B cell (primary cell): ENCODE results near the gene PRR11. TPM values are rescaled to one million over a fixed set of nuclear protein-coding genes. Genes with fewer than 3 reads are reported as not detected.
A peak's percentile ranks its signal among the peaks of the same experiment; 100 is the strongest.

Experiments
- ATAC-seq: fragments of 200-7000 bp; cut with Tn5 transposase; one replicate; pipeline ENCODE4 v1.10.0; 2021; ENCODE audit warnings: low read depth, mild to moderate bottlenecking, moderate number of reproducible peaks, moderate library complexity
- CTCF ChIA-PET: fragments of 350-600 bp; sonication (Branson Sonifier 250); formaldehyde crosslinking; loops from one replicate; lab custom pipeline; 2021; ENCODE audit warnings: antibody characterized with exemption, inconsistent platforms; lab: Charles Lee
- POLR2A ChIA-PET: fragments of 350-600 bp; sonication (Branson Sonifier 250); formaldehyde crosslinking; loops from one replicate; lab custom pipeline; 2021; ENCODE audit warnings: antibody characterized with exemption; lab: Charles Lee
- DNase-seq: peaks from one replicate; pipeline ENCODE4 v3.0.0; 2013
- H2AFZ ChIP-seq: 2 replicates; pipeline ENCODE4 v1.6.1; 2012; ENCODE audit warnings: mild to moderate bottlenecking, low read depth, low read length; ENCODE audit not compliant: insufficient read depth, poor library complexity, severe bottlenecking
- H3K27ac ChIP-seq, 2 donors: 1 replicate in 1 of 2; 2 replicates in 1 of 2; pipeline ENCODE4 v1.5.1; 2012 to 2013; ENCODE audit warnings: low read length in 2 of 2, mild to moderate bottlenecking in 2 of 2, moderate library complexity in 1 of 2
- H3K27me3 ChIP-seq, 4 experiments: fragments of 200-600 bp in 1 of 4; sonication (generic) in 1 of 4; replicated peaks in 1 of 4; 1 replicate in 2 of 4; 2 replicates in 2 of 4; pipeline versions ENCODE4 v1.6.1 to v1.7.0; 2013 to 2016; ENCODE audit warnings: low read length in 3 of 4, mild to moderate bottlenecking in 2 of 4, mixed read lengths in 1 of 4, moderate library complexity in 1 of 4; ENCODE audit not compliant: insufficient read depth in 4 of 4, control insufficient read depth in 3 of 4; ENCODE audit errors: control extremely low read depth in 1 of 4
- H3K36me3 ChIP-seq, 2 experiments: replicated peaks in 1 of 2; 1 replicate in 1 of 2; 2 replicates in 1 of 2; pipeline versions ENCODE4 v1.6.1 to v1.7.1; 2013; ENCODE audit warnings: low read length in 1 of 2; ENCODE audit not compliant: insufficient read depth in 2 of 2, control insufficient read depth in 1 of 2; ENCODE audit errors: control extremely low read depth in 1 of 2, extremely low read depth in 1 of 2
- H3K4me1 ChIP-seq, 2 donors: fragments of 200-600 bp in 1 of 2; sonication (generic) in 1 of 2; 1 replicate in 1 of 2; 2 replicates in 1 of 2; pipeline versions ENCODE4 v1.5.1 to v1.6.1; 2013 to 2017; ENCODE audit warnings: low read length in 2 of 2; ENCODE audit not compliant: control insufficient read depth in 2 of 2, insufficient read depth in 2 of 2
- H3K4me2 ChIP-seq: replicated peaks from 2 replicates; pipeline ENCODE3; 2012; ENCODE audit warnings: mild to moderate bottlenecking, low read depth, low read length; ENCODE audit not compliant: poor library complexity, severe bottlenecking
- H3K4me3 ChIP-seq, 5 experiments: fragments of 200-600 bp in 1 of 5; sonication (generic) in 1 of 5; 1 replicate in 3 of 5; 2 replicates in 2 of 5; pipeline versions ENCODE4 v1.5.1 to v1.7.0; 2011 to 2016; ENCODE audit warnings: low read length in 4 of 5, mild to moderate bottlenecking in 4 of 5, low read depth in 2 of 5, control low read depth in 1 of 5, moderate library complexity in 1 of 5; ENCODE audit not compliant: insufficient read depth in 1 of 5; ENCODE audit errors: control extremely low read depth in 1 of 5, extremely low read depth in 1 of 5
- H3K79me2 ChIP-seq: fragments of 200-600 bp; sonication (generic); one replicate; pipeline ENCODE4 v1.6.0; 2016; ENCODE audit warnings: low read length; ENCODE audit not compliant: control insufficient read depth, insufficient read depth
- H3K9ac ChIP-seq: fragments of 200-600 bp; sonication (generic); 2 replicates; pipeline ENCODE4 v1.6.1; 2017; ENCODE audit warnings: mild to moderate bottlenecking, low read length, moderate library complexity
- H3K9me3 ChIP-seq, 3 donors: one replicate each; pipeline versions ENCODE4 v1.6.1 to v1.7.1; 2013; ENCODE audit warnings: low read length in 2 of 3; ENCODE audit not compliant: control insufficient read depth in 2 of 3, insufficient read depth in 1 of 3; ENCODE audit errors: control extremely low read depth in 1 of 3
- H4K20me1 ChIP-seq: 2 replicates; pipeline ENCODE4 v1.6.0; 2012; ENCODE audit warnings: mild to moderate bottlenecking, low read length; ENCODE audit not compliant: insufficient read depth, control insufficient read depth, poor library complexity, severe bottlenecking
- H3K27ac Mint-ChIP-seq: one replicate; pipeline ENCODE4 v1.8.0; 2021; ENCODE audit warnings: mixed read lengths
- H3K27me3 Mint-ChIP-seq: one replicate; pipeline ENCODE4 v1.8.0; 2021; ENCODE audit warnings: mixed read lengths
- H3K4me1 Mint-ChIP-seq: one replicate; pipeline ENCODE4 v1.8.0; 2021; ENCODE audit warnings: mixed read lengths
- H3K4me3 Mint-ChIP-seq: one replicate; pipeline ENCODE4 v1.8.0; 2021; ENCODE audit warnings: mixed read lengths
- H3K9me3 Mint-ChIP-seq: one replicate; pipeline ENCODE4 v1.8.0; 2022; ENCODE audit warnings: mixed read lengths; ENCODE audit not compliant: insufficient read depth
- EZH2 ChIP-seq: IDR thresholded peaks from 2 replicates; pipeline ENCODE4 v1.6.1; 2012; ENCODE audit warnings: borderline replicate concordance, low read depth, mild to moderate bottlenecking, moderate library complexity, low read length; ENCODE audit not compliant: insufficient read depth, poor library complexity, severe bottlenecking
- WGBS: methylation state at CpG from one replicate; pipeline ENCODE4 v1.1.5; 2013; ENCODE audit warnings: missing lambda C conversion rate; ENCODE audit not compliant: insufficient coverage; 5-methylcytosine and 5-hydroxymethylcytosine counted together
- intact Hi-C: fragments of 100-400 bp; cut with micrococcal nuclease; formaldehyde crosslinking; loops from one replicate; pipeline ENCODE4 v1.10.0; 2022
- polyA plus RNA-seq: library from polyadenylated mRNA; depleted of rRNA; stranded (reverse); fragments of >200 nt; gene quantifications from 2 replicates; pipeline ENCODE4 v1.2.3, GENCODE V29; 2012
- total RNA-seq, 2 donors: library from RNA; stranded (reverse); fragments of 120-200 nt in 1 of 2; gene quantifications; 1 replicate in 1 of 2; 2 replicates in 1 of 2; pipeline versions ENCODE4 v1.2.3 to v1.2.4, GENCODE V29; 2013 to 2022
- TF ChIP-seq, protein P1 (sequence below): fragments of 200-600 bp; IDR thresholded peaks from one replicate; pipeline ENCODE4 v1.8.0; 2022; ENCODE audit warnings: antibody characterized with exemption, mild to moderate bottlenecking

Gene PRR11
- total and polyA plus RNA-seq, 2 donors (not counting 1 experiment from before 2014, with no cell fraction given): 1.2 to 1.5 TPM

GRCh38 chr17:59220328-59221158 lies 65.0 kb downstream of the PRR11 start, which contains the start of gene GDPD1:
Gene GDPD1, plus strand, starts transcription at chr17:59220511. Its CDS starts 99 bp downstream, at chr17:59220610.
- H3K9ac ChIP-seq: peak within 1 kb of the TSS; percentile 94

More at GRCh38 chr17:59220328-59221158, 65.0 kb downstream of the PRR11 start, which contains the start of gene GDPD1:
- H2AFZ ChIP-seq: peak within 1 kb of the TSS; percentile 100
- H3K4me3 ChIP-seq: peak within 1 kb of the TSS; percentile 84 to 100 (median 99)
- H3K27me3 Mint-ChIP-seq: no peaks in the 10 kb centered on the region
- peak; percentile 97 for DNase-seq
- H3K4me1 ChIP-seq: peaks cover 3 to 12% of the 10 kb centered on the region in 2 donors
- CTCF ChIA-PET: interaction anchor here (0.5 to 3.8 kb wide), 8 partner anchors 8 to 717 kb away, joined by 3 to 19 read pairs (median 4); partner anchors contain the start of genes PRR11, SKA2 and SMG8
- peak within 1 kb of the TSS; percentile 94 for H3K4me2 ChIP-seq
- POLR2A ChIA-PET: interaction anchor here (1.8 kb wide), 1 partner anchor 10 kb away, joined by 27 read pairs; the partner anchor contains the start of gene SMG8
- no peaks in the 10 kb centered on the region for H3K9me3 ChIP-seq
- intact Hi-C loops: no loop called here
- ATAC-seq: peak; percentile 99
- H3K4me3 Mint-ChIP-seq: peak within 1 kb of the TSS; percentile 100
- no peaks in the 10 kb centered on the region for H3K79me2 ChIP-seq
- H3K4me1 Mint-ChIP-seq: peaks cover 12% of the 10 kb centered on the region
- no peaks in the 10 kb centered on the region for H3K9me3 Mint-ChIP-seq
- no peaks in the 10 kb centered on the region for H4K20me1 ChIP-seq
- peak within 1 kb of the TSS; percentile 82 to 87 for H3K27ac ChIP-seq
- no peak for TF ChIP-seq EZH2
- TF ChIP-seq, protein P1, sequence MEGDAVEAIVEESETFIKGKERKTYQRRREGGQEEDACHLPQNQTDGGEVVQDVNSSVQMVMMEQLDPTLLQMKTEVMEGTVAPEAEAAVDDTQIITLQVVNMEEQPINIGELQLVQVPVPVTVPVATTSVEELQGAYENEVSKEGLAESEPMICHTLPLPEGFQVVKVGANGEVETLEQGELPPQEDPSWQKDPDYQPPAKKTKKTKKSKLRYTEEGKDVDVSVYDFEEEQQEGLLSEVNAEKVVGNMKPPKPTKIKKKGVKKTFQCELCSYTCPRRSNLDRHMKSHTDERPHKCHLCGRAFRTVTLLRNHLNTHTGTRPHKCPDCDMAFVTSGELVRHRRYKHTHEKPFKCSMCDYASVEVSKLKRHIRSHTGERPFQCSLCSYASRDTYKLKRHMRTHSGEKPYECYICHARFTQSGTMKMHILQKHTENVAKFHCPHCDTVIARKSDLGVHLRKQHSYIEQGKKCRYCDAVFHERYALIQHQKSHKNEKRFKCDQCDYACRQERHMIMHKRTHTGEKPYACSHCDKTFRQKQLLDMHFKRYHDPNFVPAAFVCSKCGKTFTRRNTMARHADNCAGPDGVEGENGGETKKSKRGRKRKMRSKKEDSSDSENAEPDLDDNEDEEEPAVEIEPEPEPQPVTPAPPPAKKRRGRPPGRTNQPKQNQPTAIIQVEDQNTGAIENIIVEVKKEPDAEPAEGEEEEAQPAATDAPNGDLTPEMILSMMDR: peak; percentile 72
- WGBS: under 1% methylated on average over 54 of the region's 60 CpGs
- H3K36me3 ChIP-seq: no peaks in the 10 kb centered on the region
- H3K27me3 ChIP-seq: no peaks in the 10 kb centered on the region
- peak within 1 kb of the TSS; percentile 93 for H3K27ac Mint-ChIP-seq
